Posterior vena cava (tissue), 2 donors: ENCODE results near the gene SYCP2. TPM values are rescaled to one million over a fixed set of nuclear protein-coding genes. Genes with fewer than 3 reads are reported as not detected.
"Not testable (repeated sequence)": the region's sequence is repeated elsewhere in the genome, so short reads cannot be mapped to it uniquely, and the experiment has no call there.

Source experiments
- DNase-seq: peaks from one replicate; pipeline ENCODE4 v3.0.0-alpha.2; 2020; ENCODE audit warnings: low spot score
- intact Hi-C, 2 donors: fragments of 100-400 bp; cut with DNase I; formaldehyde crosslinking; loops; one replicate each; pipeline versions ENCODE4 v1.14.1 to v1.14.2; 2022 to 2023
- total RNA-seq, 2 donors: library from RNA; stranded (reverse); fragmentation: NEBNext Ultra II Directional; extraction: Animal tissue kit (Norgen Biotek cat#: 25700); gene quantifications; one replicate each; pipeline ENCODE4 v1.2.1, GENCODE V29; 2021
- donor health status: DM: yes; HTN: yes; CAD: no.
- donor health status: DM: yes; HTN: yes; CAD: no.

SYCP2 gene
- total RNA-seq, 2 donors from 2014 or later: 0.97 to 3.1 TPM

GRCh38 chr20:59857966-59858365 lies 75.5 kb downstream of the SYCP2 start:
- intact Hi-C loops: no loop called here
- DNase-seq: no peak

GRCh38 chr20:59856941-59857340 lies 76.5 kb downstream of the SYCP2 start:
- DNase-seq, intact Hi-C loops: not testable (repeated sequence)

- DNase-seq, intact Hi-C loops: not testable (repeated sequence)
These were observed 76.9 kb downstream of the SYCP2 start for GRCh38 chr20:59856526-59856925.

- intact Hi-C loops: no loop called here
- no peak for DNase-seq
These were observed 83.3 kb downstream of the SYCP2 start for GRCh38 chr20:59850018-59850641.

- intact Hi-C loops: loop anchor here (2.0 to 5.0 kb wide), 2 partner anchors 63 to 66 kb away; no protein-coding TSS in a partner anchor
- no peak for DNase-seq
These were observed 85.3 kb downstream of the SYCP2 start for GRCh38 chr20:59848182-59848581.

GRCh38 chr20:59845472-59845871 lies 88.0 kb downstream of the SYCP2 start:
- intact Hi-C loops: loop anchor here in 1 of 2 donors (5.0 kb wide), 1 partner anchor 63 kb away; no protein-coding TSS in a partner anchor
- DNase-seq: no peak

- intact Hi-C loops: no loop called here
- DNase-seq: no peak
These were observed 94.0 kb downstream of the SYCP2 start for GRCh38 chr20:59839400-59839799.

GRCh38 chr20:59837623-59838394 lies 95.6 kb downstream of the SYCP2 start:
- no peak for DNase-seq
- intact Hi-C loops: no loop called here

- intact Hi-C loops: no loop called here
- DNase-seq: no peak
These were observed 96.7 kb downstream of the SYCP2 start for GRCh38 chr20:59836767-59837166.

- intact Hi-C loops: no loop called here
- DNase-seq: peak; percentile 74
These were observed 97.7 kb downstream of the SYCP2 start for GRCh38 chr20:59835448-59836395.

- intact Hi-C loops: no loop called here
- DNase-seq: no peak
These were observed 98.4 kb downstream of the SYCP2 start for GRCh38 chr20:59835057-59835447.

GRCh38 chr20:59832406-59833363 lies 100.8 kb downstream of the SYCP2 start:
- intact Hi-C loops: no loop called here
- peak; percentile 64 for DNase-seq

- intact Hi-C loops: no loop called here
- peak; percentile 81 for DNase-seq
These were observed 101.5 kb downstream of the SYCP2 start for GRCh38 chr20:59831916-59832270.

GRCh38 chr20:59831024-59831915 lies 102.2 kb downstream of the SYCP2 start:
- intact Hi-C loops: no loop called here
- peak; percentile 76 for DNase-seq

- peak; percentile 69 for DNase-seq
- intact Hi-C loops: no loop called here
These were observed 102.8 kb downstream of the SYCP2 start for GRCh38 chr20:59830665-59831023.

GRCh38 chr20:59829786-59830664 lies 103.4 kb downstream of the SYCP2 start:
- intact Hi-C loops: no loop called here
- DNase-seq: no peak
